ENCODE results near the gene TSTD1. TPM values are rescaled to one million over a fixed set of nuclear protein-coding genes. Genes with fewer than 3 reads are reported as not detected.

TSTD1 gene
- total RNA-seq, 1 donor from 2014 or later = 9.5 TPM

Other genes starting within 250 kb of the TSTD1 start
- not detected in 2 replicates for gene LY9, start 242.8 kb downstream of the TSTD1 start, total RNA-seq
- gene CD244, start 176.1 kb downstream of the TSTD1 start, total RNA-seq = not detected in 2 replicates
- not detected in 2 replicates for gene ITLN1, start 153.8 kb downstream of the TSTD1 start, total RNA-seq
- gene ITLN2, start 84.2 kb downstream of the TSTD1 start, total RNA-seq = not detected in 2 replicates
- gene F11R, start 17.8 kb downstream of the TSTD1 start, total RNA-seq = 53.7 and 68.6 TPM in 2 replicates
- 61.3 and 70.1 TPM in 2 replicates for gene USF1, start 7.0 kb upstream of the TSTD1 start, total RNA-seq
- 0.19 and 0.25 TPM in 2 replicates for gene ARHGAP30, start 30.9 kb upstream of the TSTD1 start, total RNA-seq
- gene NECTIN4, start 50.6 kb upstream of the TSTD1 start, total RNA-seq = 1.6 and 1.9 TPM in 2 replicates
- gene KLHDC9, start 59.4 kb upstream of the TSTD1 start, total RNA-seq = 1.5 and 1.8 TPM in 2 replicates
- 103 and 111 TPM in 2 replicates for gene PFDN2, start 79.1 kb upstream of the TSTD1 start, total RNA-seq
- 25.6 and 25.9 TPM in 2 replicates for gene NIT1, start 79.1 kb upstream of the TSTD1 start, total RNA-seq
- gene DEDD, start 93.7 kb upstream of the TSTD1 start, total RNA-seq = 40.9 and 41.8 TPM in 2 replicates
- gene UFC1, start 115.0 kb upstream of the TSTD1 start, total RNA-seq = 87.5 and 91.0 TPM in 2 replicates
- gene USP21, start 120.5 kb upstream of the TSTD1 start, total RNA-seq = 14.4 and 19.2 TPM in 2 replicates
- gene PPOX, start 127.5 kb upstream of the TSTD1 start, total RNA-seq = 17.0 and 20.0 TPM in 2 replicates
- gene B4GALT3, start 138.5 kb upstream of the TSTD1 start, total RNA-seq = 39.6 and 40.4 TPM in 2 replicates
- gene ADAMTS4, start 160.1 kb upstream of the TSTD1 start, total RNA-seq = 2.7 and 5.1 TPM in 2 replicates
- 59.9 and 69.0 TPM in 2 replicates for gene NDUFS2, start 163.4 kb upstream of the TSTD1 start, total RNA-seq
- gene FCER1G, start 176.3 kb upstream of the TSTD1 start, total RNA-seq = 0.68 and 0.91 TPM in 2 replicates
- gene APOA2, start 184.7 kb upstream of the TSTD1 start, total RNA-seq = not detected in 2 replicates
- gene TOMM40L, start 187.1 kb upstream of the TSTD1 start, total RNA-seq = 12.0 and 12.3 TPM in 2 replicates
- gene NR1I3, start 199.2 kb upstream of the TSTD1 start, total RNA-seq = not detected in 2 replicates
- gene PCP4L1, start 219.8 kb upstream of the TSTD1 start, total RNA-seq = 0.26 TPM in 1 of 2 replicates, not detected in the other